Fibroblast of the aortic adventitia (primary cell): ENCODE results near the gene C9orf152. TPM values are rescaled to one million over a fixed set of nuclear protein-coding genes. Genes with fewer than 3 reads are reported as not detected.

ENCODE experiments used
- DNase-seq: peaks from one replicate; pipeline ENCODE4 v3.0.0-alpha.2; 2010; ENCODE audit warnings: low read depth
- H3K4me3 ChIP-seq: 2 replicates; pipeline ENCODE4 v1.5.1; 2011; ENCODE audit warnings: low read depth, mild to moderate bottlenecking, control low read depth, low read length, moderate library complexity
- total RNA-seq: library from RNA; depleted of rRNA; stranded (reverse); fragments of >200 nt; gene quantifications from 2 replicates; pipeline ENCODE4 v1.2.3, GENCODE V29; 2012; ENCODE audit warnings: low replicate concordance
- TF ChIP-seq, protein P1 (sequence below): IDR thresholded peaks from 2 replicates; pipeline ENCODE4 v1.5.1; 2011; ENCODE audit warnings: mild to moderate bottlenecking, low read length, control low read depth, inconsistent platforms; ENCODE audit not compliant: insufficient read depth

C9orf152 gene
- total RNA-seq, 1 donor = not detected

DNA sequence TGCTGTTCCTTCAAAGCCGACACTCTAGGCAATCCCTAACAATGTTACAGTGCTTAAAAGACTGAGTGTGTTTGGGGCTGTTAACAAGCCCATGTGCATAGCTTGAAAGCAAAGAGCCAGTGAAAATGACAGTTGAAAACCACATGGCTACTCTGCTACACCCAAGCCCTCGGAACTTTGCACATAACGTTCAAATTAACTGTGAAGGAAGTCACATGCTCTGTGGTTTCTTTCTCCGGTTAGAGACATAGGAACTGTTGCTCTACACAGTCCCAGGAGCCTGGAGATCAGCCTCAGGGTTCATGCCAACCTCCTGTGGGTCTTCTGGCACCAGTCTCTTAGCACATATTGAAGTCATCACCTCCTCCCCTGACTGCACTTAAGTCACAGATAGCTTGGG lies 51.1 kb downstream of the C9orf152 start:
- no peak overlapping the region for H3K4me3 ChIP-seq
- TF ChIP-seq, protein P1, sequence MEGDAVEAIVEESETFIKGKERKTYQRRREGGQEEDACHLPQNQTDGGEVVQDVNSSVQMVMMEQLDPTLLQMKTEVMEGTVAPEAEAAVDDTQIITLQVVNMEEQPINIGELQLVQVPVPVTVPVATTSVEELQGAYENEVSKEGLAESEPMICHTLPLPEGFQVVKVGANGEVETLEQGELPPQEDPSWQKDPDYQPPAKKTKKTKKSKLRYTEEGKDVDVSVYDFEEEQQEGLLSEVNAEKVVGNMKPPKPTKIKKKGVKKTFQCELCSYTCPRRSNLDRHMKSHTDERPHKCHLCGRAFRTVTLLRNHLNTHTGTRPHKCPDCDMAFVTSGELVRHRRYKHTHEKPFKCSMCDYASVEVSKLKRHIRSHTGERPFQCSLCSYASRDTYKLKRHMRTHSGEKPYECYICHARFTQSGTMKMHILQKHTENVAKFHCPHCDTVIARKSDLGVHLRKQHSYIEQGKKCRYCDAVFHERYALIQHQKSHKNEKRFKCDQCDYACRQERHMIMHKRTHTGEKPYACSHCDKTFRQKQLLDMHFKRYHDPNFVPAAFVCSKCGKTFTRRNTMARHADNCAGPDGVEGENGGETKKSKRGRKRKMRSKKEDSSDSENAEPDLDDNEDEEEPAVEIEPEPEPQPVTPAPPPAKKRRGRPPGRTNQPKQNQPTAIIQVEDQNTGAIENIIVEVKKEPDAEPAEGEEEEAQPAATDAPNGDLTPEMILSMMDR = no peak
- DNase-seq = peak; percentile 79

DNA sequence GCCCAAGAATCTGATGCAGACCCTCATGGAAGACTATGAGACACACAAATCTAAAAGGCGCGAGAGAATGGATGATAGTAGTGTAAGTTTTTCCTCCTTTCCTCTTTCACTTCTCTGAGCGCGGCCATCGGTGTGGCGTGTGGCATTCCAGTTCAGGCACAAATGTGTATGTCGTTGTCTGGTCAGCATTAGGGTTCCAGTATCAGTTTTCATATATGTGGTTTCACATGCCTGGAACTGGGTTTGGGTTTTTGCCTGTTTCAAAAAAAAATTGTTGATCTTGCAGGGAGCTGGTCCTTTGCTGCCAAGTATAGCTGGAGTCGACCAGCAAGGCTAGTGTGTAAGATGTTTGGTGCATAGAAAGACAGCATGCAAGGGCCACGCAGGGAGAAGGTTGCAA lies 51.5 kb downstream of the C9orf152 start:
- DNase-seq = no peak
- TF ChIP-seq, protein P1 = no peak
- H3K4me3 ChIP-seq = no peak overlapping the region

DNA sequence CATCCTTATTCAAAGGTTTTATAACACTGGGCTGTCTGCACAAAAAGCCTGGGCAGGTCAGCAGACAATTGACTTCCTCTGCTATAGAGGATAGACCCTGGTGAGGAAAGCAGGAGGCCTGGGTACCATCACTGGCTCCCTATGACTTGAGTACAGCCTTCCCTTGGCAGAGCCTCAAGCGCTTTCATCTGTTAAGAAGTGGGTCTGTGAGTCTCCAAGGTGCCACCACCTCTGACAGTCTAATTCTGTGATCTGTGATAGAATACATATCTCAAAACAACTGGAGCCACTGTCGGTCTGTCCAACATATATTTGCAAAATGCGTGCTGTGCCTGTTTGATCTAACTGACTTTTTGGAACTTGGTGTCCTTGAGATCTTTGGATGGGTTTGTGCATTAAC lies 52.2 kb downstream of the C9orf152 start:
- TF ChIP-seq, protein P1 = no peak
- H3K4me3 ChIP-seq = no peak overlapping the region
- no peak for DNase-seq

DNA sequence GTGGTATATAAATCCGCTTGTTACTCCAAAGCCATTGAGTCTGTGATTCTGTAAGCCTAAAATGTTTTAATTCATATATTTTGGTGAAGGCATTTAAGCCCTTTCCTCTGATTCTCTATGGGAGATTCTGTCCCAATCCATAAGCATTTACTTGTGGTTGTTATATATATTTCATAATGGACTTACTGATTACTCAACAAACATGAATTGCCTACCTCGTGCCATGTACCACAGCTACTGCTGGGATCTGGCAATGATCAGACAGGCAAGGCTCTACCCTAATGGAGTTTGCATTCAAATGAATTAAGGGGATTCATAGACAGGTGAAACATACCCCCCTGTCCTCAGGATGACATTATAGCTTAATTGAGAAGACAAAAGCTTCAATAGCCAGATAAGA lies 54.5 kb downstream of the C9orf152 start:
- TF ChIP-seq, protein P1 = no peak
- no peak for DNase-seq
- no peak overlapping the region for H3K4me3 ChIP-seq

DNA sequence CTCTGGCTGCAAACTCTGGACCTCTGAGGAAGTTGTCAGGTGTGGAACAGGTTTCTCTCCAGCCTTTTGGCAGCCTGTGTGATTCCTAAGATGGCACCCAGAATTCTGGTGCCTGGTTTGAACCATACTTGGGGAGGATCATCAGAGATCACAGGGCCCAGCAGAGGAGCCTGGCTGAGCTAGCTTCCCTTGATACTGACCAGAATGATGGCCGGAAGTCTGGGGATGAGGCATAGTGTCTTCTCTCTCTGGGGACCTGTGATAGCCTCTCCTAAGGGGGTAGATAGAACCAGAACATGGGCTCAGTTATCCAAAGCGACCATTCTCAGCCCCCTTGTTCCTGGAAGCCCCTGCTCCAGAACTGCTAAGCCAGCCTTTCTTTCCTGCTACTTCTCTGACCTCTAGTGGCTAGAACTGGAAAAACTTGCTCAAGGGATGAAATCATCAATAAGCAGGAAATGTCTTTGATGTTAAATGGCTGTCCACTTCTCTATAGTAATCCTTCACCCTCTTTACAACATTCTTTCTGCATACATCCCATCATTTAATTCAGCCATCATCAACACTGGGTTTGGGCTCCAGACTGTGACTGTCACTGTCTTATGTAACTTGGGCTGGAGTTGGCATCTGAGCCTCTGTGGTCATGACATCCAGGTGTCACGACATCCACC lies 55.1 kb downstream of the C9orf152 start:
- TF ChIP-seq, protein P1 = peak; percentile 75
- H3K4me3 ChIP-seq = no peak overlapping the region
- peak; percentile 73 for DNase-seq

Other genes with a start within 250 kb of the C9orf152 start
- gene TXN, start 48.3 kb upstream of the C9orf152 start, total RNA-seq = 316 and 708 TPM in 2 replicates
- not detected in 2 replicates for gene TXNDC8, start 129.7 kb upstream of the C9orf152 start, total RNA-seq